Body of pancreas (tissue), 4 donors: Measurements from ENCODE around the gene CGN.

Experiments used
- POLR2A ChIP-seq, 3 donors: fragments of 450-650 bp; IDR thresholded peaks; one replicate each; pipeline ENCODE4 v1.6.1; 2016; ENCODE audit warnings: antibody characterized with exemption in 3 of 3, mild to moderate bottlenecking in 2 of 3
- TF ChIP-seq, protein P1 (sequence below), 7 experiments: fragments of 450-650 bp in 4 of 7; fragments of 200-600 bp in 3 of 7; sonication (generic) in 3 of 7; IDR thresholded peaks; one replicate each; pipeline ENCODE4 v1.5.1; 2016 to 2019; ENCODE audit warnings: antibody characterized with exemption in 7 of 7

DNA sequence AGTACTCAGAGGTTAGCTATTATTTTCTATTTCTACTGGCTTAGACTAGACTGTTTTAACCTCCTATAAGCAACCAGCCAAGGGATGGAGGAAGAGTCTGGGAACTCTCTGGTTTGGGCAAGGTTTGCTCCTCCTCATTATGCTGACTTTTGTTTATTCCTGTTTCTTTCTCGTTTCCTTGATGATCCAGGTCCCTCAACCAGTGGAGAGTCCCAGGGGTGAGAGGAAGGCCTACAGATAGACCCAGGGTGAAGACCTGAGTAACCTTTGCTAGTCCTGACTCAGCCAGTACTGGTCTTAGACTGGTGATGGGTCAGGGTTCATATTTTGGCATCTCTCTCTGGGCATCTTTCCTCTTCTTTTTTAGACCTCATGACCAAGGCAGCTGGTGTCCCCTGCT is 34.4 kb downstream of the CGN start:
- no peak for TF ChIP-seq POLR2A (IDR thresholded peaks at IDR 0.05)
- TF ChIP-seq, protein P1, sequence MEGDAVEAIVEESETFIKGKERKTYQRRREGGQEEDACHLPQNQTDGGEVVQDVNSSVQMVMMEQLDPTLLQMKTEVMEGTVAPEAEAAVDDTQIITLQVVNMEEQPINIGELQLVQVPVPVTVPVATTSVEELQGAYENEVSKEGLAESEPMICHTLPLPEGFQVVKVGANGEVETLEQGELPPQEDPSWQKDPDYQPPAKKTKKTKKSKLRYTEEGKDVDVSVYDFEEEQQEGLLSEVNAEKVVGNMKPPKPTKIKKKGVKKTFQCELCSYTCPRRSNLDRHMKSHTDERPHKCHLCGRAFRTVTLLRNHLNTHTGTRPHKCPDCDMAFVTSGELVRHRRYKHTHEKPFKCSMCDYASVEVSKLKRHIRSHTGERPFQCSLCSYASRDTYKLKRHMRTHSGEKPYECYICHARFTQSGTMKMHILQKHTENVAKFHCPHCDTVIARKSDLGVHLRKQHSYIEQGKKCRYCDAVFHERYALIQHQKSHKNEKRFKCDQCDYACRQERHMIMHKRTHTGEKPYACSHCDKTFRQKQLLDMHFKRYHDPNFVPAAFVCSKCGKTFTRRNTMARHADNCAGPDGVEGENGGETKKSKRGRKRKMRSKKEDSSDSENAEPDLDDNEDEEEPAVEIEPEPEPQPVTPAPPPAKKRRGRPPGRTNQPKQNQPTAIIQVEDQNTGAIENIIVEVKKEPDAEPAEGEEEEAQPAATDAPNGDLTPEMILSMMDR (IDR thresholded peaks at IDR 0.05), result no peak
